Hepatocyte (in vitro differentiated cells): Measurements from ENCODE around the gene PRDM10. TPM values are rescaled to one million over a fixed set of nuclear protein-coding genes. Genes with fewer than 3 reads are reported as not detected.

Source experiments
- DNase-seq: peaks from one replicate; pipeline ENCODE4 v3.0.0-alpha.2; 2016; ENCODE audit warnings: low spot score
- H2AFZ ChIP-seq: fragments of 200-600 bp; sonication (generic); 2 replicates; pipeline ENCODE4 v1.6.0; 2016; ENCODE audit warnings: antibody characterized with exemption, mild to moderate bottlenecking
- H3K27ac ChIP-seq: fragments of 200-600 bp; sonication (generic); 2 replicates; pipeline ENCODE4 v1.5.1; 2016; ENCODE audit warnings: mild to moderate bottlenecking
- H3K27me3 ChIP-seq: fragments of 200-600 bp; sonication (generic); 2 replicates; pipeline ENCODE4 v1.6.1; 2016
- H3K36me3 ChIP-seq: fragments of 200-600 bp; sonication (generic); replicated peaks from 2 replicates; pipeline ENCODE4 v1.5.1; 2016; ENCODE audit warnings: low read depth; ENCODE audit not compliant: insufficient read depth
- H3K4me1 ChIP-seq: fragments of 200-600 bp; sonication (generic); 2 replicates; pipeline ENCODE4 v1.5.1; 2016; ENCODE audit warnings: mild to moderate bottlenecking, moderate library complexity; ENCODE audit not compliant: insufficient read depth
- H3K4me2 ChIP-seq: fragments of 200-600 bp; sonication (generic); 2 replicates; pipeline ENCODE4 v1.6.0; 2016
- H3K4me3 ChIP-seq: fragments of 200-600 bp; sonication (generic); 2 replicates; pipeline ENCODE4 v1.5.1; 2016; ENCODE audit warnings: mild to moderate bottlenecking
- H3K79me2 ChIP-seq: fragments of 200-600 bp; sonication (generic); 2 replicates; pipeline ENCODE4 v1.6.0; 2017; ENCODE audit warnings: mild to moderate bottlenecking
- H3K9me2 ChIP-seq: fragments of 200-600 bp; sonication (generic); replicated peaks from 2 replicates; pipeline ENCODE4 v1.6.0; 2017; ENCODE audit warnings: mild to moderate bottlenecking; ENCODE audit not compliant: insufficient read depth
- H3K9me3 ChIP-seq: fragments of 200-600 bp; sonication (generic); 2 replicates; pipeline ENCODE4 v1.5.1; 2016; ENCODE audit warnings: low read depth, mild to moderate bottlenecking
- H4K20me1 ChIP-seq: fragments of 200-600 bp; sonication (generic); 2 replicates; pipeline ENCODE4 v1.6.0; 2016; ENCODE audit warnings: mild to moderate bottlenecking; ENCODE audit not compliant: insufficient read depth, poor library complexity, severe bottlenecking
- CTCF ChIP-seq: fragments of 200-600 bp; sonication (generic); IDR thresholded peaks from 2 replicates; pipeline ENCODE4 v1.5.1; 2016; ENCODE audit warnings: antibody characterized with exemption, mild to moderate bottlenecking; ENCODE audit not compliant: poor library complexity
- EZH2 ChIP-seq: fragments of 200-600 bp; sonication (generic); IDR thresholded peaks from 2 replicates; pipeline ENCODE4 v1.6.1; 2016; ENCODE audit warnings: antibody characterized with exemption, mild to moderate bottlenecking, borderline replicate concordance
- EZH2phosphoT487 ChIP-seq: fragments of 200-600 bp; sonication (generic); IDR thresholded peaks from one replicate; pipeline ENCODE4 v1.6.1; 2018; ENCODE audit warnings: antibody characterized with exemption, mild to moderate bottlenecking, low read depth, moderate library complexity; ENCODE audit not compliant: unreplicated experiment, severe bottlenecking
- WGBS: methylation state at CpG from one replicate; pipeline ENCODE4 v1.1.6; 2016; ENCODE audit warnings: low lambda C conversion rate; ENCODE audit errors: missing lambda C conversion rate; 5-methylcytosine and 5-hydroxymethylcytosine counted together
- polyA plus RNA-seq: library from polyadenylated mRNA; unstranded; fragments of >200 nt; fragmentation: Nextera tagmentation; extraction: Ambion mirVana; gene quantifications from 2 replicates; pipeline ENCODE4 v1.2.1, GENCODE V29; 2016
- total RNA-seq: library from RNA; depleted of rRNA; stranded (reverse); fragments of >200 nt; gene quantifications from 2 replicates; pipeline ENCODE4 v1.2.3, GENCODE V29; 2014

The PRDM10 gene
- total and polyA plus RNA-seq, 2 experiments from 2014 or later: 3.8 to 7.1 TPM

DNA sequence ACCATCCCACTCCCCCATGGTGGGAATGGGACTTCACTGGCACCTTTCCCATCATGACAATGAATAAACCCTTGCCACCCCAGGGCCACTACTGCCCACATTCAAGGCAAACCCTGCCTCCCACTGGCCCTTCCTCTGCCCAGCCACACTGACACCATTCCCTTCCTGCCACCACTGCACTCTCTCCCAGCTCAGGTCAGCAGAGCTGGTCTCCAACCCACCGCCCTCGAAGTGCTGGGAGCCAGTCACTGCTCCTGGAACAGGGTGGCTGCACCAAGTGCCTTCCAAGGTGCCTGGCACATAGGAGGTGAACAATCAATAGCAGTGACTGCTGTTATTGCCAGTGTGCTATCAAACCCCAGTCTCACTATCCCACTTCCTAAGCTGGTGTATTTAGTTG lies 27.1 kb downstream of the PRDM10 start:
- Histone ChIP-seq H4K20me1 (no peaks in the 10 kb centered on the region), H3K4me2 (no peak overlapping the region), H3K9me3 (no peaks in the 10 kb centered on the region), H3K27ac (no peak overlapping the region), H3K9me2 (no peaks in the 10 kb centered on the region), H3K27me3 (no peaks in the 10 kb centered on the region), H3K4me3 (no peak overlapping the region), H3K79me2 (peaks cover 21% of the 10 kb centered on the region), H3K4me1 (no peaks in the 10 kb centered on the region), H3K36me3 (no peaks in the 10 kb centered on the region), H2AFZ (no peak overlapping the region)
- WGBS: 100% methylated on average over 2 of the region's 2 CpGs
- no peak for DNase-seq
- no peak for TF ChIP-seq EZH2phosphoT487
- TF ChIP-seq EZH2: no peak
- no peak for TF ChIP-seq CTCF

DNA sequence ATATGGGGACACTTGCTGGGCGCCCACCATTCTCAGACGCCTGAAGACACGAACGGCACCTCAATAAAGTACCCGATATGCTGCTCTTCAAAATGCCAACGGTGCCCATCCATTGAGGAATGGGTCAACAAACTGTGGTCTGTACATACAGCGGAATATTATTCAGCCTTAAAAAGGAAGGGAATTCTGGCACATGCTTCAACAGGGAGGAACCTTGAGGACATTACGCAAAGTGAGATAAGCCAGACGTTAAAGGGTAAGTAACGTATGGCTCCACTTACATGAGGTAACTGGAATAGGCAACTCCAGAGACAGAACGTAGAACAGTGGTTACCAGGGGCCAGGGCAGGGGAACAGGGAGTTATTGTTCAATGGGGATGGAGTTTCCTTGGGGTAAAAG lies 28.0 kb downstream of the PRDM10 start:
- no peaks in the 10 kb centered on the region for H3K36me3 ChIP-seq
- H3K9me3 ChIP-seq: no peaks in the 10 kb centered on the region
- WGBS: 92% methylated on average over 11 of the region's 11 CpGs
- H3K4me2 ChIP-seq: no peak overlapping the region
- no peaks in the 10 kb centered on the region for H3K4me1 ChIP-seq
- no peak overlapping the region for H3K4me3 ChIP-seq
- no peak overlapping the region for H2AFZ ChIP-seq
- peaks cover 22% of the 10 kb centered on the region for H3K79me2 ChIP-seq
- no peaks in the 10 kb centered on the region for H3K9me2 ChIP-seq
- peak overlapping the region; percentile 52 for H3K27ac ChIP-seq
- DNase-seq: no peak
- H3K27me3 ChIP-seq: no peaks in the 10 kb centered on the region
- TF ChIP-seq EZH2 (no peak), CTCF (no peak), EZH2phosphoT487 (no peak)
- no peaks in the 10 kb centered on the region for H4K20me1 ChIP-seq

GRCh38 chr11:129974237-129974636 lies 28.4 kb downstream of the PRDM10 start:
- H3K4me2 ChIP-seq: peak overlapping the region; percentile 6
- no peaks in the 10 kb centered on the region for H3K36me3 ChIP-seq
- peaks cover 27% of the 10 kb centered on the region for H3K79me2 ChIP-seq
- H4K20me1 ChIP-seq: no peaks in the 10 kb centered on the region
- no peak for TF ChIP-seq EZH2phosphoT487
- no peak for TF ChIP-seq EZH2
- TF ChIP-seq CTCF: no peak
- H3K4me3 ChIP-seq: no peak overlapping the region
- peak overlapping the region; percentile 52 for H3K27ac ChIP-seq
- no peaks in the 10 kb centered on the region for H3K4me1 ChIP-seq
- no peak for DNase-seq
- H3K9me2 ChIP-seq: no peaks in the 10 kb centered on the region
- H2AFZ ChIP-seq: no peak overlapping the region
- H3K9me3 ChIP-seq: no peaks in the 10 kb centered on the region
- H3K27me3 ChIP-seq: no peaks in the 10 kb centered on the region

- peak; percentile 73 for DNase-seq
- no peaks in the 10 kb centered on the region for H3K36me3 ChIP-seq
- no peaks in the 10 kb centered on the region for H3K9me2 ChIP-seq
- H3K79me2 ChIP-seq: peaks cover 28% of the 10 kb centered on the region
- WGBS: 21% methylated on average over 5 of the region's 5 CpGs
- no peaks in the 10 kb centered on the region for H4K20me1 ChIP-seq
- H2AFZ ChIP-seq: no peak overlapping the region
- peak overlapping the region; percentile 6 for H3K4me2 ChIP-seq
- TF ChIP-seq CTCF: no peak
- TF ChIP-seq EZH2phosphoT487: no peak
- TF ChIP-seq EZH2: no peak
- H3K27me3 ChIP-seq: no peaks in the 10 kb centered on the region
- peak overlapping the region; percentile 52 for H3K27ac ChIP-seq
- no peaks in the 10 kb centered on the region for H3K4me1 ChIP-seq
- H3K9me3 ChIP-seq: no peaks in the 10 kb centered on the region
- no peak overlapping the region for H3K4me3 ChIP-seq
Measured at GRCh38 chr11:129973809-129974208, 28.8 kb downstream of the PRDM10 start.
